Measurements from ENCODE around the gene KCTD19.

The KCTD19 gene

GRCh38 chr16:67268136-67268579 lies 58.4 kb downstream of the KCTD19 start:
- in situ Hi-C loops (cut with MboI; ENCODE audit: low pct_unique_long_range_greater_than_20kb, low sequenced_read_pairs) = no loop called here
- peak; percentile 49 for DNase-seq

- in situ Hi-C loops (cut with MboI; ENCODE audit: low pct_unique_long_range_greater_than_20kb, low sequenced_read_pairs) = no loop called here
- DNase-seq = no peak
Observed at GRCh38 chr16:67265834-67266233, 60.7 kb downstream of the KCTD19 start.

GRCh38 chr16:67264866-67265265 lies 61.7 kb downstream of the KCTD19 start:
- DNase-seq = no peak
- in situ Hi-C loops (cut with MboI; ENCODE audit: low pct_unique_long_range_greater_than_20kb, low sequenced_read_pairs) = no loop called here

- DNase-seq = no peak
- in situ Hi-C loops (cut with MboI; ENCODE audit: low pct_unique_long_range_greater_than_20kb, low sequenced_read_pairs) = no loop called here
Observed at GRCh38 chr16:67264277-67264676, 62.3 kb downstream of the KCTD19 start.

GRCh38 chr16:67263201-67263600 lies 63.3 kb downstream of the KCTD19 start:
- DNase-seq = no peak
- in situ Hi-C loops (cut with MboI; ENCODE audit: low pct_unique_long_range_greater_than_20kb, low sequenced_read_pairs) = no loop called here

- DNase-seq = peak; percentile 65
- in situ Hi-C loops (cut with MboI; ENCODE audit: low pct_unique_long_range_greater_than_20kb, low sequenced_read_pairs) = no loop called here
Observed at GRCh38 chr16:67260426-67261063, 66.0 kb downstream of the KCTD19 start.

GRCh38 chr16:67259705-67260104 lies 66.8 kb downstream of the KCTD19 start:
- no peak for DNase-seq
- in situ Hi-C loops (cut with MboI; ENCODE audit: low pct_unique_long_range_greater_than_20kb, low sequenced_read_pairs) = no loop called here

DNA sequence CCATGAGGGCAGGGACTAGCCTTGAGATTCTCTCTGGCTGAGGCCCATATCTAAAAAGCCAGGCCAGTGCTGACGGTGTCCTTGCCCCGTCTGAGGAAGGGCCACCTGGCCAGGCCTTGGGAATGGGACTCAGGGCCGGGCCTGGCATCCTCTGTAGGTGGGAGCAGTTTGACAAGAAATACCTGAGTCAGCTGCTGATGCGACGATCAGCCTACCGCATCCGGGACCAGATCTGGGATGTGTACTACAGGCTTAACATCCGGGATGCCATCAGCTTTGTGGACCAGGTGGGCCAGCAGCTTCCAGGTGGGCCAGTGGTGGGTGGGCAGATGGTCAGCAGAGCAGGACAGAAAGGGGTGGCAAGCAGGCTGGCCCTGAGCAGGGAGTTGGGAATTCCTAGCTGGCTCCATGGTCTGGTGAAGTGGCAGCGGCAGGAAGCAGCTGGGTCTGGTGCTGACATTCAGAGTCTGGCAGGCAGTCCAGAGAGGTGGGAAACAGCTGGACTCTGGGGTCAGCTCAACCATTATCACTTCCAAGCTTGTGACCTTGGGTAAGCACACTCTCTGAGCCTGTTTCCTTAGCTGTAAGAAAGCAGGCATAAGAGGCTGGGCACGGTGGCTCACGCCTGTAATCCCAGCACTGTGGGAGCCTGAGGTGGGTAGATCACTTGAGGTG lies 68.2 kb downstream of the KCTD19 start:
- in situ Hi-C loops (cut with MboI; ENCODE audit: low pct_unique_long_range_greater_than_20kb, low sequenced_read_pairs) = no loop called here
- no peak for DNase-seq

- in situ Hi-C loops (cut with MboI; ENCODE audit: low pct_unique_long_range_greater_than_20kb, low sequenced_read_pairs) = no loop called here
- DNase-seq = no peak
Observed at GRCh38 chr16:67257486-67258160, 68.9 kb downstream of the KCTD19 start.

DNA sequence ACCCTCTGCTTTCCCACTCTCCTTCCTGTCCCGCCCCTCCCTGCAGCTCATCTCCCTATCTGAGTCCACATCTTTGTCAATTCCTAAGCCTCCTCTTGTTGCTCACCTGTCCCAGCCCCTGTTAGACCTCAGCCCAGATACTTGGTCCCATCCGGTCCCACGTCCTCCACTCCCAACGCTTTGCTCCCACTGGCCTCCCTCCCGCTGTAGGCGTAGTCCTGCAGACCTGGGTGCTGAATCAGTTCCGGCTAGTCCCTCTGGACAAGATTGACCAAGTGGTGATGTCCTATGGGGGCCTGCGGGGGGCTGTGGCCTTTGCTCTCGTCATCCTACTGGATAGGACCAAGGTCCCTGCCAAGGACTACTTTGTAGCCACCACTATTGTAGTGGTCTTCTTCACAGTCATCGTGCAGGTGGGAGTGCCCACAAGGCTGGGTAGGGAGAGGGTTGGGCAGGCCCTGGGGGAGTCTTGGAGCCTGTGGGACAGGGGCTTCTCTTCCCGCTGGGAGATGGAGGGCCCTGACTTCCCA lies 69.8 kb downstream of the KCTD19 start:
- no peak for DNase-seq

GRCh38 chr16:67255553-67256221 lies 70.9 kb downstream of the KCTD19 start:
- DNase-seq = no peak
- in situ Hi-C loops (cut with MboI; ENCODE audit: low pct_unique_long_range_greater_than_20kb, low sequenced_read_pairs) = no loop called here

More for the DNA sequence above, 69.8 kb downstream of the KCTD19 start:
- in situ Hi-C loops (cut with MboI; ENCODE audit: low pct_unique_long_range_greater_than_20kb, low sequenced_read_pairs) = no loop called here

GRCh38 chr16:67254801-67255552 lies 71.6 kb downstream of the KCTD19 start:
- in situ Hi-C loops (cut with MboI; ENCODE audit: low pct_unique_long_range_greater_than_20kb, low sequenced_read_pairs) = no loop called here
- no peak for DNase-seq

DNA sequence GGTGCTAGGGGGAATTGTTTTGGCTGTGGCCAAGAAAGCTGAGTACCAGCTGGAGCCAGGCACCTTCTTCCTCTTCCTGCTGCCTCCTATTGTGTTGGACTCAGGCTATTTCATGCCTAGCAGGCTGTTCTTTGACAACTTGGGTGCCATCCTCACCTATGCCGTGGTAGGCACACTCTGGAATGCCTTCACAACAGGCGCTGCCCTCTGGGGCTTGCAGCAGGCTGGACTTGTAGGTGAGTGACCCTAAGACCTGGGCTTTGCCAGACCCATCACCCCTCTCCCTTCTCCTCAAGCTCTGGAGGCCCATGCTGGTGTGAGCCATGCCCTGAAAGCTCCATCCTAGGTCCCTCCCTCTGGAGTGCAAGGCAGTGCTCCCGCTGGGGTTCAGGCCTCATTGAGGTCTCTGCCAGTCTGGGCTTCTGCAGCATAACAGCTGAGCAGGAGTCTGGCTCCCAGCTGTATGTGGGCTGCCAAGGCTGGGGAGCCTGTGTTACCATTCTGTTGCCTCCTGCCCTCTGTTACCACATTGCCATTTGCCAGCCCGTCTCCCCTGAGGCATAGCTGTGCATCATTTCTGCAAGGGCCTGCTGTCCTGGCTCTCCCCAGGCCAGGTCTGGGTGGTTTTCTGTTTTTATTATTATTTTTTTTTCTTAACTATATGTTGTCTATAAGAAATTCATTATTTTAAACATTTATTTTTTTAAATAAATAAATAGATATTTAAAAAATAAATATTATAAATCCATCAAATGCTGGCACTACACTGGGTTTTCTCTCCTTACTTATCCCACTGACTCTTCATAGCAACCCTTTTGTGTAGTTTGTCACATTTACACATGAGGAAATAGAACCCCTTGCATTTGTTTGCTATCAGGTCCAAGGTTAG lies 73.7 kb downstream of the KCTD19 start:
- in situ Hi-C loops (cut with MboI; ENCODE audit: low pct_unique_long_range_greater_than_20kb, low sequenced_read_pairs) = no loop called here
- DNase-seq = no peak

DNA sequence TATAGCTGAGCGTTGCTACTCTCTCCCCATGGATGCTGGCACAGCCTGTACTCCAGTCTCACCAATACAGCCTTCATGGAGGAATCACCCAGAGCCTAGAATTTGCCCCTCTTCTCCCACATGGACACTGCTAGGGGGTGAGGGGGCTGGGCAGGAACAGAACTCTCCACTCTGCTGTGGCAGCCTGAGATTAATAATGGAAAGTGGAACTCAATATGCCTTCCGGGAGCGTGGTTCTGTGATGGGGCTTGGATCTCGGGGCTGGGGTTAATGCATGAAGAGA lies 76.6 kb downstream of the KCTD19 start:
- no peak for DNase-seq
- in situ Hi-C loops (cut with MboI; ENCODE audit: low pct_unique_long_range_greater_than_20kb, low sequenced_read_pairs) = no loop called here

- DNase-seq = no peak
- in situ Hi-C loops (cut with MboI; ENCODE audit: low pct_unique_long_range_greater_than_20kb, low sequenced_read_pairs) = no loop called here
Observed at GRCh38 chr16:67249178-67250044, 77.1 kb downstream of the KCTD19 start.

DNA sequence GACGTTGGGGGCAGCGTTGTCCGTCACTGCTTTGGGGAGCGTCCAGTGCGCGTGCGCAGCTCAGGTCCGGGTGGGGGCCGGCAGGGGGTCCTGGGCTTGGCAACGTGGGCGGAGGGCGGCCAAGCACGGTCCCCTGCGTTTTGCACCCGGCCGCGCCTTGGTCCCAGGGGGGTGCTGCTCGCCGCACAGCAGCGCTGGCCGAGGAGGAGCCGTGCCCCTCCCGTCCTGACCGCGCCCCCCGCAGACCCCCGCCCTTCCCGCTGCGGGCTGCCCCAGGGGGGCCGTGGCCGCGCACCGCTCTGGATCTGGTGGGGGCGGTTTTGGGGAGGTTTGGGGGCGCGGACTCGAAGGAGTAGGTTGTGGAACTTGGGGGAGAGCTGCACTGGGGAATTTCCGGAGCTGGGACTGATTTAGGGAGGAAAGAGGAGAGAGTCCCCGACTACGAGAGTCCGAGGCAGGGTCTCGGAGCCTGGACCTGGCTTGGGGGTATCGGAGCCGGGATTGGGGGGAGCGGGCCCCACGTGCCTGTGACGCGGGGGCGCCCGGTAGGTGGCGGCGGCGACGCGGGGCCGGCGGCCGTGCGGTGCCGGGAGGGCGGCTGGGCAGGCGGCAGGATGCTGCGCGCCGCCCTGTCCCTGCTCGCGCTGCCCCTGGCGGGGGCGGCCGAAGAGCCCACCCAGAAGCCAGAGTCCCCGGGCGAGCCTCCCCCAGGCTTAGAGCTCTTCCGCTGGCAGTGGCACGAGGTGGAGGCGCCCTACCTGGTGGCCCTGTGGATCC lies 78.0 kb downstream of the KCTD19 start, which contains the start of gene SLC9A5:
Gene SLC9A5, plus strand, starts transcription at position 579 of the 777 bp plus-strand sequence. Its CDS starts 36 bp downstream, at position 615.
- in situ Hi-C loops (cut with MboI; ENCODE audit: low pct_unique_long_range_greater_than_20kb, low sequenced_read_pairs) = no loop called here
- no peak for DNase-seq

- DNase-seq = no peak
- in situ Hi-C loops (cut with MboI; ENCODE audit: low pct_unique_long_range_greater_than_20kb, low sequenced_read_pairs) = no loop called here
Observed at GRCh38 chr16:67248073-67248400, 78.5 kb downstream of the KCTD19 start.
